ENCODE measurements around the gene PDE6G. TPM values are rescaled to one million over a fixed set of nuclear protein-coding genes. Genes with fewer than 3 reads are reported as not detected.
A peak's percentile ranks its signal among the peaks of the same experiment; 100 is the strongest.
"Not testable (repeated sequence)": the region's sequence is repeated elsewhere in the genome, so short reads cannot be mapped to it uniquely, and the experiment has no call there.

Gene PDE6G
- total RNA-seq, 3 donors from 2014 or later = 0.35 TPM; not detected in 2

DNA sequence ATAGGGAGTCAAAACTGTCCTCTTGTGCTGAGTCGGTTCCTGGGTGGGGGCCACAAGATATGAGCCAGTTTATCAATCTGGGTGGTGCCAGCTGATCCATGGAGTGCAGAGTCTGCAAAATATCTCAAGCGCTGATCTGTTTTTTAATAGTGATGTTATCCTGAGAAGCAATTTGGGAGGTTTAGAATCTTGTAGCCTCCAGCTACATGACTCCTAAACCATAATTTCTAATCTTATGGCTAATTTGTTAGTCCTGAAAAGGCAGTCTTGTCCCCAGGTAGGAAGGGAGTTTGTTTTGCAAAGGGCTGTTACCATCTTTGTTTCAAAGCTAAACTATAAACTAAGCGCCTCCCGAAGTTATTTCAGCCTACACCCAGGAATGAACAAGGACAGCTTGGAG lies 17.7 kb downstream of the PDE6G start:
- H3K4me1 Mint-ChIP-seq (ENCODE audit: low read depth) = peaks cover 16% of the 10 kb centered on the region

GRCh38 chr17:81636505-81637288 lies 19.6 kb downstream of the PDE6G start, which contains the start of the genes NPLOC4 and TSPAN10:
Gene NPLOC4 (minus strand): TSS chr17:81637112. CDS start chr17:81636930, 182 bp downstream.
Gene TSPAN10 (plus strand): TSS chr17:81637196. CDS start chr17:81642413, 5,217 bp downstream.
- Mint-ChIP-seq H3K4me3 (peak within 1 kb of the TSS; percentile 96), H3K9me3 (no peaks in the 10 kb centered on the region), H3K4me1 (ENCODE audit: low read depth) (peaks cover 22% of the 10 kb centered on the region), H3K27me3 (ENCODE audit: low read depth) (no peaks in the 10 kb centered on the region), H3K36me3 (ENCODE audit: insufficient read depth) (no peaks in the 10 kb centered on the region)
- peak; percentile 94 to 95 for ATAC-seq
- DNase-seq = peak; percentile 85

More for the DNA sequence above, 17.7 kb downstream of the PDE6G start:
- Mint-ChIP-seq H3K36me3 (ENCODE audit: insufficient read depth) (no peaks in the 10 kb centered on the region), H3K27me3 (ENCODE audit: low read depth) (no peaks in the 10 kb centered on the region), H3K4me3 (no peak overlapping the region), H3K9me3 (no peaks in the 10 kb centered on the region)
- DNase-seq (no peak), ATAC-seq (no peak)

GRCh38 chr17:81635973-81636504 lies 20.3 kb downstream of the PDE6G start:
- H3K27me3 Mint-ChIP-seq (ENCODE audit: low read depth) = no peaks in the 10 kb centered on the region
- no peak for DNase-seq

GRCh38 chr17:81635431-81635830 lies 20.9 kb downstream of the PDE6G start:
- ATAC-seq = no peak
- Mint-ChIP-seq H3K9me3 (no peaks in the 10 kb centered on the region), H3K36me3 (ENCODE audit: insufficient read depth) (no peaks in the 10 kb centered on the region), H3K4me3 (peak overlapping the region; percentile 96), H3K4me1 (ENCODE audit: low read depth) (peaks cover 26% of the 10 kb centered on the region), H3K27me3 (ENCODE audit: low read depth) (no peaks in the 10 kb centered on the region)
- no peak for DNase-seq

More at GRCh38 chr17:81635973-81636504, 20.3 kb downstream of the PDE6G start:
- peaks cover 26% of the 10 kb centered on the region for H3K4me1 Mint-ChIP-seq (ENCODE audit: low read depth)
- no peaks in the 10 kb centered on the region for H3K36me3 Mint-ChIP-seq (ENCODE audit: insufficient read depth)
- peak; percentile 21 to 28 for ATAC-seq
- H3K9me3 Mint-ChIP-seq = no peaks in the 10 kb centered on the region
- peak overlapping the region; percentile 96 for H3K4me3 Mint-ChIP-seq

GRCh38 chr17:81631482-81631881 lies 24.9 kb downstream of the PDE6G start:
- Mint-ChIP-seq H3K36me3 (ENCODE audit: insufficient read depth) (peaks cover 8% of the 10 kb centered on the region), H3K4me3 (no peak overlapping the region), H3K4me1 (ENCODE audit: low read depth) (peaks cover 20% of the 10 kb centered on the region), H3K27me3 (ENCODE audit: low read depth) (no peaks in the 10 kb centered on the region), H3K9me3 (no peaks in the 10 kb centered on the region)
- ATAC-seq (no peak), DNase-seq (no peak)

- Mint-ChIP-seq H3K36me3 (ENCODE audit: insufficient read depth) (peaks cover 16% of the 10 kb centered on the region), H3K4me1 (ENCODE audit: low read depth) (peaks cover 12% of the 10 kb centered on the region), H3K9me3 (no peaks in the 10 kb centered on the region), H3K4me3 (no peak overlapping the region), H3K27me3 (ENCODE audit: low read depth) (no peaks in the 10 kb centered on the region)
- ATAC-seq (no peak), DNase-seq (no peak)
These were observed 26.1 kb downstream of the PDE6G start for GRCh38 chr17:81630274-81630673.

DNA sequence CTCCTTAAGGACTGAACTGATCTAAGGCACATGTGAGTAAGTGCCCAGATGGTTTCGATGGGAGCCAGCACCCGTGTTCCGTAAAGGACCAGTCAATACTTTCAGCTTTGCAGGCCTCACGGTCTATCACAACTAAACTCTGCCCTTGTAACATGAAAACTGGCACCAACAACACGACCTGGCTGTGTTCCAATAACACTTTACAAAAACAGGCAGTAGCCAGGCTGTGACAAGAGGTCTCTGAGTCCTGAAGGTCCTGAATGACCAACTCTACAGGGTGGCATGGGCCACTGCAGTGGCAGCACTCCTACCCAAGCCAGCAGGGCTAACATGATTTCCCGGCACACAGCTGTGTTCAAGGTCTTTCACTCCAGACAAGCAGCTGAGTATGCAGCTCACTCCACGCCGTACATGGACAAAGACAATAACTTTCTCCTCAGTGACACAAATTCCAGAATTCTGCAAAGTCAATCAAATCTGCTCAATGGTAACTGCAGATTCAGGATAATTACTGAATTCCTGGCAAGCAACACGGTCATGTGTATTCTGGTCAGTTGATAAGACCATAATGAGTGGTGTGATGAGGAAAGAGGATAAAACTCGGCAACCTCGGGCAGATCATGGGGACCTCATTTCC lies 34.7 kb downstream of the PDE6G start:
- peaks cover 47% of the 10 kb centered on the region for H3K36me3 Mint-ChIP-seq (ENCODE audit: insufficient read depth)
- ATAC-seq = no peak
- DNase-seq = no peak
- H3K4me3 Mint-ChIP-seq = no peak overlapping the region
- peaks cover 7% of the 10 kb centered on the region for H3K4me1 Mint-ChIP-seq (ENCODE audit: low read depth)
- H3K27me3 Mint-ChIP-seq (ENCODE audit: low read depth) = no peaks in the 10 kb centered on the region
- peaks cover 6% of the 10 kb centered on the region for H3K9me3 Mint-ChIP-seq

GRCh38 chr17:81618307-81618706 lies 38.0 kb downstream of the PDE6G start:
- H3K36me3 Mint-ChIP-seq (ENCODE audit: insufficient read depth) = peaks cover 33% of the 10 kb centered on the region
- H3K27me3 Mint-ChIP-seq (ENCODE audit: low read depth); ATAC-seq: not testable (repeated sequence)

DNA sequence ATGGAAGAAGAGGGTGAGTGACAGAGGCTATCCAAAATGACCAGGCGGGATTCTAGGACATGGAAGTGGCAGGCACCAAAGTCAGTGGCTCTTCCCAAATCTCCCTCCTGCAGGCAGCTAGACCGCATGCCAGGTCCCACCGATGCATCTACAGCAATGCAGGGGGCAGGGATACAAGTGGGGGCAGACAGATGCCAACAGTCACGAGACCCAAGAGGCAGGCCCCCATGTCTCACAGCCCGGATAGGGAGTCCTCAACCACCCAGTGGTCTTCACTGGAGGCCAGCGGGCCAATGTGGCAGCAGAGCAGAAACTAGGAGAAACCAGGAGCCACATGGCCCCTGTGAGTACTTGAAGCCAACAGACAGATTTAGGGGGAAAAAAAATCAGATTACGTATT lies 39.5 kb downstream of the PDE6G start:
- H3K36me3 Mint-ChIP-seq (ENCODE audit: insufficient read depth) = peaks cover 37% of the 10 kb centered on the region
- H3K27me3 Mint-ChIP-seq (ENCODE audit: low read depth) = no peaks in the 10 kb centered on the region
- H3K4me3 Mint-ChIP-seq = no peak overlapping the region

More at GRCh38 chr17:81618307-81618706, 38.0 kb downstream of the PDE6G start:
- not testable (repeated sequence) for H3K9me3 Mint-ChIP-seq, DNase-seq, H3K4me3 Mint-ChIP-seq
- H3K4me1 Mint-ChIP-seq (ENCODE audit: low read depth) = peaks cover 21% of the 10 kb centered on the region

GRCh38 chr17:81615401-81615930 lies 40.9 kb downstream of the PDE6G start:
- ATAC-seq = no peak
- no peak overlapping the region for H3K4me3 Mint-ChIP-seq
- no peaks in the 10 kb centered on the region for H3K27me3 Mint-ChIP-seq (ENCODE audit: low read depth)
- DNase-seq = no peak
- H3K36me3 Mint-ChIP-seq (ENCODE audit: insufficient read depth) = peaks cover 26% of the 10 kb centered on the region
- no peaks in the 10 kb centered on the region for H3K9me3 Mint-ChIP-seq
- H3K4me1 Mint-ChIP-seq (ENCODE audit: low read depth) = peaks cover 21% of the 10 kb centered on the region

More for the DNA sequence above, 39.5 kb downstream of the PDE6G start:
- ATAC-seq = no peak
- Mint-ChIP-seq H3K9me3 (no peaks in the 10 kb centered on the region), H3K4me1 (ENCODE audit: low read depth) (peaks cover 21% of the 10 kb centered on the region)
- no peak for DNase-seq

GRCh38 chr17:81612172-81612970 lies 44.0 kb downstream of the PDE6G start:
- H3K27me3 Mint-ChIP-seq (ENCODE audit: low read depth) = no peaks in the 10 kb centered on the region
- no peak for DNase-seq
- H3K9me3 Mint-ChIP-seq = no peaks in the 10 kb centered on the region
- H3K4me1 Mint-ChIP-seq (ENCODE audit: low read depth) = peaks cover 24% of the 10 kb centered on the region
- no peak for ATAC-seq
- no peak overlapping the region for H3K4me3 Mint-ChIP-seq
- peaks cover 33% of the 10 kb centered on the region for H3K36me3 Mint-ChIP-seq (ENCODE audit: insufficient read depth)

DNA sequence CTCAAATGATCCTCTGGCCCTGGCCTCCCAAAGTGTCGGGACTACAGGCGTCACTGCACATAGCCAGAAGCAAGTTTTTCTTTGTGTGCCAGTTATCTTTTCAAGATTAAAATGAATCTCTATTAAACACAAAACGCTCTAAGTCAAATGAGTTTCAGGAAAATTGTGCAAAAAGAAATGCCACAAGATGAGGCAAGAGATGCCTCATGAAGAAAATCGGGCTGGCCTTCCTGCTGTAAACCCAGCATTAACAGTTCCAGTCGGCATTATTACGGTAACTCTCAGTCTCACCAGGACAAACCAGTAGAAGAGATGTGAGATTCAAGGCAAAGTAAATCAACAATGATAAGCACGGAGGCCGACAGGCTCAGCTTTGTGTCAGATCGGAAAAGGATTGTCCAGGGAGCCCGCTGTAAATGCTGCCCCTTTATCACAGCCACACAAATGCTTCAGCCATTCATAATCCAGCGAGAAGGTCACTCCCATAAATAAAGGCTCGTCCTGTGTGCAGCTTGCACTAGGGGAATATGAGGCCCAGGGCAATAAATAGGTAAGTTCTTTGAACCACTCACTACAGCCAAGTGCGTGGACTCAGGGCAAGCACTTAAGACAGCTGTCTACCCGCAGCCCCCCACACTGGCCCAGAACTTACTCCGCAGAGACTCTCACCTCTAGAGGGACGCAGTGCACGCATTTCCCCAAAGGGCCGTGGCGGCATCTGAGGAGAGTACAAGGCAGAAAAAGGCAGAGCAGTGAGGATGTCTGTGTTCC lies 46.6 kb downstream of the PDE6G start:
- H3K9me3 Mint-ChIP-seq = no peaks in the 10 kb centered on the region
- DNase-seq (no peak), ATAC-seq (no peak)
- H3K36me3 Mint-ChIP-seq (ENCODE audit: insufficient read depth) = peaks cover 36% of the 10 kb centered on the region
- H3K27me3 Mint-ChIP-seq (ENCODE audit: low read depth) = no peaks in the 10 kb centered on the region
- H3K4me1 Mint-ChIP-seq (ENCODE audit: low read depth) = peaks cover 14% of the 10 kb centered on the region
- H3K4me3 Mint-ChIP-seq = no peak overlapping the region

- no peaks in the 10 kb centered on the region for H3K27me3 Mint-ChIP-seq (ENCODE audit: low read depth)
- H3K36me3 Mint-ChIP-seq (ENCODE audit: insufficient read depth) = peaks cover 37% of the 10 kb centered on the region
These were observed 47.7 kb downstream of the PDE6G start for GRCh38 chr17:81608605-81609004.

More at GRCh38 chr17:81608605-81609004, 47.7 kb downstream of the PDE6G start:
- H3K4me3 Mint-ChIP-seq = no peak overlapping the region
- DNase-seq = no peak
- no peaks in the 10 kb centered on the region for H3K9me3 Mint-ChIP-seq
- ATAC-seq = no peak
- peaks cover 4% of the 10 kb centered on the region for H3K4me1 Mint-ChIP-seq (ENCODE audit: low read depth)

Measured in activated T-cell treated with anti-CD3 and anti-CD28 coated beads, Interleukin-2, amount 50 U/mL, for 4 hours (primary cell).